Measurements from ENCODE around the gene OGT.

- TF ChIP-seq CTCF (IDR thresholded peaks at IDR 0.05) (no peak), RFX5 (IDR thresholded peaks at IDR 0.05) (no peak), ELK1 (IDR thresholded peaks at IDR 0.05; ENCODE audit: low read depth, low read length) (no peak), HDAC2 (IDR thresholded peaks at IDR 0.05) (no peak), CHD2 (IDR thresholded peaks at IDR 0.05; ENCODE audit: low read length, partially characterized antibody) (no peak), RAD21 (conservative IDR thresholded peaks at IDR 0.05 in 1 of 2, IDR thresholded peaks at IDR 0.05 in 1 of 2) (no peak), MYC (IDR thresholded peaks at IDR 0.05; ENCODE audit: borderline replicate concordance, low read length) (no peak), EHMT2 (IDR thresholded peaks at IDR 0.05; ENCODE audit: low read depth) (no peak), TFCP2L1 (CRISPR knock-in tag; IDR thresholded peaks at IDR 0.05) (no peak), MAZ (IDR thresholded peaks at IDR 0.05; ENCODE audit: borderline replicate concordance, low read depth, low read length) (no peak)
- TF ChIP-seq, protein P1, sequence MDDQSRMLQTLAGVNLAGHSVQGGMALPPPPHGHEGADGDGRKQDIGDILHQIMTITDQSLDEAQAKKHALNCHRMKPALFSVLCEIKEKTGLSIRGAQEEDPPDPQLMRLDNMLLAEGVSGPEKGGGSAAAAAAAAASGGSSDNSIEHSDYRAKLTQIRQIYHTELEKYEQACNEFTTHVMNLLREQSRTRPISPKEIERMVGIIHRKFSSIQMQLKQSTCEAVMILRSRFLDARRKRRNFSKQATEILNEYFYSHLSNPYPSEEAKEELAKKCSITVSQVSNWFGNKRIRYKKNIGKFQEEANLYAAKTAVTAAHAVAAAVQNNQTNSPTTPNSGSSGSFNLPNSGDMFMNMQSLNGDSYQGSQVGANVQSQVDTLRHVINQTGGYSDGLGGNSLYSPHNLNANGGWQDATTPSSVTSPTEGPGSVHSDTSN (IDR thresholded peaks at IDR 0.05) = no peak
- TF ChIP-seq, protein P2, sequence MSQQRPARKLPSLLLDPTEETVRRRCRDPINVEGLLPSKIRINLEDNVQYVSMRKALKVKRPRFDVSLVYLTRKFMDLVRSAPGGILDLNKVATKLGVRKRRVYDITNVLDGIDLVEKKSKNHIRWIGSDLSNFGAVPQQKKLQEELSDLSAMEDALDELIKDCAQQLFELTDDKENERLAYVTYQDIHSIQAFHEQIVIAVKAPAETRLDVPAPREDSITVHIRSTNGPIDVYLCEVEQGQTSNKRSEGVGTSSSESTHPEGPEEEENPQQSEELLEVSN (IDR thresholded peaks at IDR 0.05; ENCODE audit: borderline replicate concordance, low read depth) = no peak
These were observed 45.6 kb downstream of the OGT start, which contains the start of gene GCNA for GRCh38 chrX:71578253-71579135.

Data from A549 (cell line).